Activated B cell treated with CpG ODN at 0.5 μM for 24 hours (primary cell): ENCODE measurements around the gene CNTLN. TPM values are rescaled to one million over a fixed set of nuclear protein-coding genes. Genes with fewer than 3 reads are reported as not detected.

ENCODE experiments used
- ATAC-seq: fragments of 200-7000 bp; cut with Tn5 transposase; one replicate; pipeline ENCODE4 v1.10.0; 2021; ENCODE audit warnings: low read depth, mild to moderate bottlenecking, moderate library complexity
- CTCF ChIA-PET: fragments of 350-600 bp; sonication (Branson Sonifier 250); formaldehyde crosslinking; loops from one replicate; lab custom pipeline; 2021; ENCODE audit warnings: antibody characterized with exemption; lab: Charles Lee
- POLR2A ChIA-PET: fragments of 350-600 bp; sonication (Branson Sonifier 250); formaldehyde crosslinking; loops from one replicate; lab custom pipeline; 2021; ENCODE audit warnings: antibody characterized with exemption; lab: Charles Lee
- DNase-seq: peaks from one replicate; pipeline ENCODE4 v3.0.0; 2022
- H3K27ac Mint-ChIP-seq: one replicate; pipeline ENCODE4 v1.8.0; 2020; ENCODE audit warnings: mixed read lengths
- H3K27me3 Mint-ChIP-seq: one replicate; pipeline ENCODE4 v1.8.0; 2021; ENCODE audit warnings: mixed read lengths
- H3K36me3 Mint-ChIP-seq: one replicate; pipeline ENCODE4 v1.8.0; 2021; ENCODE audit warnings: low read depth, mixed read lengths
- H3K4me1 Mint-ChIP-seq: one replicate; pipeline ENCODE4 v1.8.0; 2021; ENCODE audit warnings: mixed read lengths
- H3K4me3 Mint-ChIP-seq: one replicate; pipeline ENCODE4 v1.8.0; 2020; ENCODE audit warnings: mild to moderate bottlenecking, mixed read lengths
- H3K9me3 Mint-ChIP-seq: one replicate; pipeline ENCODE4 v1.8.0; 2020; ENCODE audit warnings: mixed read lengths
- intact Hi-C: fragments of 100-400 bp; cut with micrococcal nuclease; formaldehyde crosslinking; loops from one replicate; pipeline ENCODE4 v1.15.1; 2024
- total RNA-seq: library from RNA; stranded (reverse); gene quantifications from 2 replicates; pipeline ENCODE4 v1.2.3, GENCODE V29; 2022
- TF ChIP-seq, protein P1 (sequence below): fragments of 200-600 bp; IDR thresholded peaks from one replicate; pipeline ENCODE4 v1.8.0; 2022; ENCODE audit warnings: antibody characterized with exemption, mild to moderate bottlenecking

CNTLN gene
- total RNA-seq, 1 donor from 2014 or later = 0.38 TPM

DNA sequence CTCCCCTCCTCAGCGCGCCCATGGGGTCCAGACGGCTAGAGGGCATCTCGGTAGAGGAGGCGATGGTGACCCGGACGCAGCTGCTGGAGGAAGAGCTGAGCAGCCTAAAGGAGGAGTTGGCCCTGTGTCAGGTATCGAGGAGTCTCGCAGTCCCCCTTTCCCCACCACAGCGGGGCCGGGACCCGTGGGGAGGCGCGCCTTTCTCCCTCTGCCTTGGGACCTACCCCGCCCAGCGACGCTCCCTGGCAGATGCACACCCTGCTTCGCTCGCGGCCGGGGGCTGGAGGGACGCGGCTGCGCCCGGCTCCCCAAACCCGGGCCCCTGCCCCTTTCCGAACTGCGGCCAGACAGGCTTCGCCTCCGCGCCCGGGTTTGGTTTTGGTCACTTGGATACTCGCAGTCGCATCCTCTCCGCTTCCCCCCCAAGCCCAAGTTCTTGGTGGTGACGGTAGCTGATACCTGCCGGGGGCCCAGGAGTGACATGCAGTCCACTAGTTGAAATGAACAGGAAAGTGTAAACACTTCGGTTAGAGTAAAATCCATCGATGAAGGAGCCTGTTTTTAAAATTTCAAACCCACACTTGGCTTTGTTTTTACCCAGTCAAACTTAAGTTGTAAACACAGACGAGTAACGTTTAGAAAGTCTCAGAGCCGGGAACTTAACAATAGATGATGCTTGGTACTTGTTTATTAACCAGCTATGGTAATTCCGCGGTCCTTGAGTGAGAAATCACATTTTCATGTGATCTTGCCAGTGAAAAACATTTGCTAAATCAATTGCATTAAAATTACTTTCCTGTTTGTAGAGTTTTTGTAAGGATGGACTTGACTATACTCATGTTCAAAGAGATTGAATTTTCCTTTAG lies 688 bp downstream of the CNTLN start:
- ChIA-PET CTCF (no interaction called here), POLR2A (no interaction called here)
- Mint-ChIP-seq H3K4me3 (peak overlapping the region; percentile 73), H3K27me3 (peaks cover 12% of the 10 kb centered on the region), H3K4me1 (peaks cover 13% of the 10 kb centered on the region), H3K9me3 (no peaks in the 10 kb centered on the region), H3K36me3 (no peaks in the 10 kb centered on the region), H3K27ac (no peak overlapping the region)
- DNase-seq (no peak), ATAC-seq (peak; percentile 34)
- intact Hi-C loops = no loop called here
- TF ChIP-seq, protein P1, sequence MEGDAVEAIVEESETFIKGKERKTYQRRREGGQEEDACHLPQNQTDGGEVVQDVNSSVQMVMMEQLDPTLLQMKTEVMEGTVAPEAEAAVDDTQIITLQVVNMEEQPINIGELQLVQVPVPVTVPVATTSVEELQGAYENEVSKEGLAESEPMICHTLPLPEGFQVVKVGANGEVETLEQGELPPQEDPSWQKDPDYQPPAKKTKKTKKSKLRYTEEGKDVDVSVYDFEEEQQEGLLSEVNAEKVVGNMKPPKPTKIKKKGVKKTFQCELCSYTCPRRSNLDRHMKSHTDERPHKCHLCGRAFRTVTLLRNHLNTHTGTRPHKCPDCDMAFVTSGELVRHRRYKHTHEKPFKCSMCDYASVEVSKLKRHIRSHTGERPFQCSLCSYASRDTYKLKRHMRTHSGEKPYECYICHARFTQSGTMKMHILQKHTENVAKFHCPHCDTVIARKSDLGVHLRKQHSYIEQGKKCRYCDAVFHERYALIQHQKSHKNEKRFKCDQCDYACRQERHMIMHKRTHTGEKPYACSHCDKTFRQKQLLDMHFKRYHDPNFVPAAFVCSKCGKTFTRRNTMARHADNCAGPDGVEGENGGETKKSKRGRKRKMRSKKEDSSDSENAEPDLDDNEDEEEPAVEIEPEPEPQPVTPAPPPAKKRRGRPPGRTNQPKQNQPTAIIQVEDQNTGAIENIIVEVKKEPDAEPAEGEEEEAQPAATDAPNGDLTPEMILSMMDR = no peak

DNA sequence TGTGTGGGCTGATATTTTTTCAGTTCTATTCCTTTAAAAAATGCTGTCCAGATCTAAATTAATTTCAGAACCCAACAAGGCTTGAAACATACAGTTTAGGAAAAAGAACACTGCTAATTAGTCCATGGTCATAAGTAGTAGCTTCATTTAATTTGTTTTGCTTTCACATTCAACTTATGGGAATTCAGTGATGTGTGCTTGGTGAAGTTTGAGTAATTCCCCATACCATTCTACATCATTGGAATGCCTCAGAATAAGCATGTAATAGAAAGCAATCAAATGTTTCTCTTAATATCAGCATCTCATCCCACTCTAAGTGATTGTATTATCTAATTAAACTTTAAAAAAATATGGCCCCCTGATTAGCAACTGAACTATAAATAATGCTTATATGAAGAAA lies 2.7 kb downstream of the CNTLN start:
- Mint-ChIP-seq H3K4me3 (no peak overlapping the region), H3K4me1 (peaks cover 13% of the 10 kb centered on the region), H3K36me3 (no peaks in the 10 kb centered on the region), H3K27ac (no peak overlapping the region), H3K9me3 (no peaks in the 10 kb centered on the region), H3K27me3 (peaks cover 10% of the 10 kb centered on the region)
- ChIA-PET POLR2A (no interaction called here), CTCF (no interaction called here)
- no peak for ATAC-seq
- intact Hi-C loops = no loop called here
- TF ChIP-seq, protein P1 = no peak
- DNase-seq = no peak

DNA sequence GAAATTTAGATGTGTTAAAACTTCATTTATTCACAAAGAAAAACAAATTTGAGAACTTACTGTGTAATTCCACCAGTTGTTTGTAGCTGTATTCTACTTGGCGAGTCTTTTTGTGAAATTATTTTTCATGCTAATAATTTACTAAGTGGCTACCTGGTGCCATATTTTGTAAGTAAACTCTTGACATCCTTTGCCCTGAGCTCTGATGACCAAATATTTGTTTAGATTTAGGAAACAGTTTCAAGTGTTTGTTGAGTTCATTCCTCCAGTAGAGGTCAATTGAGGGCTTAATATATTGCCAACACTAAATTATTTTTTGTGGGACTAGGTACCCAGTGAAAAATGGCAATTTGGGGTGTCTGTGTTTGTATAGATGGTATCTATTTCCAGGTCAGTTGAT lies 3.7 kb downstream of the CNTLN start:
- ChIA-PET POLR2A (no interaction called here), CTCF (interaction anchor here (0.6 kb wide), 1 partner anchor 1650 kb away, joined by 3 read pairs; no protein-coding TSS in a partner anchor)
- Mint-ChIP-seq H3K4me1 (peaks cover 13% of the 10 kb centered on the region), H3K27me3 (peaks cover 10% of the 10 kb centered on the region), H3K4me3 (no peak overlapping the region), H3K9me3 (no peaks in the 10 kb centered on the region), H3K27ac (no peak overlapping the region), H3K36me3 (no peaks in the 10 kb centered on the region)
- ATAC-seq (no peak), DNase-seq (no peak)
- TF ChIP-seq, protein P1 = no peak
- intact Hi-C loops = no loop called here

DNA sequence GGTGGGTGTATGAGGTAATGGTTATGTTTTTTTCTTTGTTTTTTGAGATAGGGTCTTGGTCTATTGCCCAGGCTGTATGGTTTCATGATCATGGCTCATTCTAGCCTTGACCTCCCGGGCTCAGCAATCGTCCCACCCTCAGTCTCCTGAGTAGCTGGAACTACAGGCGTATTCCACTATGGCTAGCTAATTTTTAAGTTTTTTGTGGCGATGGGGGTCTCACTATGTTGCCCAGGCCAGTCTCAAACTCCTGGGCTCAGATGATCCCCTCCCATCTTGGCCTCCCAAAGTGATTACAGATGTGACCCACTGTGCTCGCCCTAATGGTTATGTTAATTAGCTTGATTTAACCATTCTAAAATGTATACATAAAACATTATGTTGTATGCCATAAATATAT lies 5.6 kb downstream of the CNTLN start:
- DNase-seq (no peak), ATAC-seq (no peak)
- Mint-ChIP-seq H3K36me3 (no peaks in the 10 kb centered on the region), H3K27ac (no peak overlapping the region), H3K4me1 (peaks cover 5% of the 10 kb centered on the region), H3K27me3 (peaks cover 4% of the 10 kb centered on the region), H3K9me3 (no peaks in the 10 kb centered on the region), H3K4me3 (no peak overlapping the region)
- ChIA-PET POLR2A (no interaction called here), CTCF (no interaction called here)
- TF ChIP-seq, protein P1 = no peak
- intact Hi-C loops = no loop called here

DNA sequence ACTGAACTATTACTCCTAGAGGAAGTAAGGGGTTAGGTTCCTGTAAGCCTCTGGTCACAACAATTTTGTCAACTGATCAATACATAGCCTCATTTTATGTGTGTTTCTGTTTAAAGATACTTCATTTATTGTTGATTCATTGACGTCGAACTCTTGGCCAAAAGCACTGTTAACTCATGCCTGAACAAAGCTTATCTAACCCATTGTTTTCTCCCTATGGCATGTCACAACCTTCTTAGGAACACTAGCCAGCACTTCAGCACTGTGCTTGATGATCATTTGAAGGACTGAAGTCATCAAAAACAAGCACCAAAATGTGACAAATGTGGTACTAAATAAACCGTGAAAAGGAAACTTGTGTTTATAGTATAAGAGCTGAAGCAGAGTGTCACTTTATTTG lies 13.5 kb downstream of the CNTLN start:
- intact Hi-C loops = no loop called here
- Mint-ChIP-seq H3K27ac (no peak overlapping the region), H3K9me3 (no peaks in the 10 kb centered on the region), H3K4me1 (no peaks in the 10 kb centered on the region), H3K27me3 (no peaks in the 10 kb centered on the region), H3K4me3 (no peak overlapping the region), H3K36me3 (no peaks in the 10 kb centered on the region)
- no peak for ATAC-seq
- no peak for DNase-seq
- CTCF ChIA-PET = no interaction called here
- TF ChIP-seq, protein P1 = no peak
- POLR2A ChIA-PET = no interaction called here
